ENCODE data around the gene HIVEP2. TPM values are rescaled to one million over a fixed set of nuclear protein-coding genes. Genes with fewer than 3 reads are reported as not detected.

Gene HIVEP2
- total and polyA plus RNA-seq, 9 donors: 8.4 to 58.9 (median 32.1) TPM

DNA sequence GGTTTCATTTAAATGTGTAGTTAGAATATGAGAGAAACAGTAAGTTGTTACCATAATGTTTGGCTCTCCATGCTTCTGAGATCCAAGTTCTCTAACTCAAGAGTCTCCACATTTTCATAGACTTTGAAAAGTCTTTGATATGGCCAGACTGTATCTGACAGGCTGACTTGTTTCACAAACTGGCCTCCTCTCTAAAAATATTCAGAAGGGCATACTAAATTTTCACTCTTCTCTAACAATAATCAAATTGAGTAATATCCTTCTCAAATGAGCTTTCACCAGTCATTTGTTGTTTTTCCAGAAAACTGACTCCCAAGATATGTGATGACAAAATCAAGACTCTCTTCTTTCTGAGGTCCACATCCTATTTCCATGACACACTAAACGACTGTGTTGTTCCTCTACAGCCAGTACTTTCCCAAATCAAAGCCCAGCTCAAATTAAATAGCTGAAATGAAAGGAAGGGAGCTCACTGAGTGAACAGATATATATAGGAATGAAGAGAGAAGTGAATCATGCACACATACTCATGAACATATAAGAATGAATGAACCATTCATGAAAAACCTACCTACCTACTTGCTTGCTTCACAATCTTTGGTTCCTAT lies 15.1 kb downstream of the HIVEP2 start:
- Histone ChIP-seq H3K9me3 (no peaks in the 10 kb centered on the region), H3K27ac (no peak overlapping the region), H3K4me3 (no peak overlapping the region), H3K36me3 (no peaks in the 10 kb centered on the region), H3K27me3 (no peaks in the 10 kb centered on the region), H3K4me1 (ENCODE audit: insufficient read depth) (peaks cover 1% of the 10 kb centered on the region)
- no peak for DNase-seq
- intact Hi-C loops (cut with DNase I): no loop called here
- WGBS, 3 donors: 87 to 92% (median 91%) methylated on average over 1 of the region's 1 CpG
- TF ChIP-seq EP300 (IDR thresholded peaks at IDR 0.05) (no peak), POLR2A (IDR thresholded peaks at IDR 0.05) (no peak)
- TF ChIP-seq, protein P1, sequence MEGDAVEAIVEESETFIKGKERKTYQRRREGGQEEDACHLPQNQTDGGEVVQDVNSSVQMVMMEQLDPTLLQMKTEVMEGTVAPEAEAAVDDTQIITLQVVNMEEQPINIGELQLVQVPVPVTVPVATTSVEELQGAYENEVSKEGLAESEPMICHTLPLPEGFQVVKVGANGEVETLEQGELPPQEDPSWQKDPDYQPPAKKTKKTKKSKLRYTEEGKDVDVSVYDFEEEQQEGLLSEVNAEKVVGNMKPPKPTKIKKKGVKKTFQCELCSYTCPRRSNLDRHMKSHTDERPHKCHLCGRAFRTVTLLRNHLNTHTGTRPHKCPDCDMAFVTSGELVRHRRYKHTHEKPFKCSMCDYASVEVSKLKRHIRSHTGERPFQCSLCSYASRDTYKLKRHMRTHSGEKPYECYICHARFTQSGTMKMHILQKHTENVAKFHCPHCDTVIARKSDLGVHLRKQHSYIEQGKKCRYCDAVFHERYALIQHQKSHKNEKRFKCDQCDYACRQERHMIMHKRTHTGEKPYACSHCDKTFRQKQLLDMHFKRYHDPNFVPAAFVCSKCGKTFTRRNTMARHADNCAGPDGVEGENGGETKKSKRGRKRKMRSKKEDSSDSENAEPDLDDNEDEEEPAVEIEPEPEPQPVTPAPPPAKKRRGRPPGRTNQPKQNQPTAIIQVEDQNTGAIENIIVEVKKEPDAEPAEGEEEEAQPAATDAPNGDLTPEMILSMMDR (IDR thresholded peaks at IDR 0.05): no peak

DNA sequence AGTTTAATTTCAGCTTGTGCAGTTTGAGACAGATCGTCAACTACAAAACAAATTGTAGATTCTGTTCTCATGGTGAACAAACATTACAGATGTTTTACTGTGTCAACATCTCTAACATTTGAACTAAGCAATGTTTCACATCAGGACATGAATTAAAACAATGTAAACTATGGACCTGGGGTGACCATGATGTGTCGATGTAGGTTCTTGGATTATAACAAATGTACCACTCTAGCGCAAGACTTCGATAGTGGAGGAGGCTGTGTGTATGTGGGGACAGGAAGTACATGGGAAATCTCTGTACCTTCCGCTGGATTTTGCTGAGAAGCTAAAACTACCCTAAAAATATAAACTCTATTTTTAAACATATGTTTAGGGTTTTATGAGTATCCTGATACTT lies 17.1 kb downstream of the HIVEP2 start:
- H3K27ac ChIP-seq: peak overlapping the region in 1 of 2 donors; percentile 90
- intact Hi-C loops (cut with DNase I): loop anchor here in 2 of 4 donors (2.0 kb wide), 2 partner anchors 17 to 19 kb away; partner anchors contain the start of gene HIVEP2 (in 1 of the 2)
- H3K9me3 ChIP-seq: no peaks in the 10 kb centered on the region
- no peak for TF ChIP-seq POLR2A (IDR thresholded peaks at IDR 0.05)
- no peak for TF ChIP-seq EP300 (IDR thresholded peaks at IDR 0.05)
- TF ChIP-seq, protein P1 (IDR thresholded peaks at IDR 0.05): no peak
- no peak overlapping the region for H3K4me3 ChIP-seq
- no peak for DNase-seq
- no peaks in the 10 kb centered on the region for H3K27me3 ChIP-seq
- no peaks in the 10 kb centered on the region for H3K36me3 ChIP-seq
- 69% methylated on average over 5 of the region's 5 CpGs for WGBS, 3 donors
- H3K4me1 ChIP-seq (ENCODE audit: insufficient read depth): peaks cover 1% of the 10 kb centered on the region

DNA sequence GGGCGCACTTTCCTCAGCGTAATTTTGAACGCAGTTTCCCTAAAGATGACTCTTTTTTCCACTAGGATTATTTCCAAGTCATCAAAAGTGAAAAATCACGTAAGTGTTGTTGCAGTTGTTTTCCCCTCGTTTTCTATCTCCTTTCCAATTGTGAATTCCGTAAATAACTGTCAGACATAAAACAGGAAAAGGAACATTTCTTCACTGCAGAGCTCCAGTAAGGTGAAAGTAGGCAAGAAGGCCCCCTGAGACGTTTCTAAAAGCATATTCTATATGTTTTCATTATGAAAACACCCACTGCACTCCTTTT lies 17.8 kb downstream of the HIVEP2 start:
- TF ChIP-seq EP300 (IDR thresholded peaks at IDR 0.05) (no peak), POLR2A (IDR thresholded peaks at IDR 0.05) (no peak)
- TF ChIP-seq, protein P1 (IDR thresholded peaks at IDR 0.05): no peak
- peak overlapping the region; percentile 90 to 97 for H3K27ac ChIP-seq
- peak overlapping the region; percentile 56 for H3K4me3 ChIP-seq
- no peaks in the 10 kb centered on the region for H3K36me3 ChIP-seq
- no peak for DNase-seq
- 0% methylated on average over 7 of the region's 7 CpGs for WGBS, 3 donors
- H3K27me3 ChIP-seq: no peaks in the 10 kb centered on the region
- H3K9me3 ChIP-seq: no peaks in the 10 kb centered on the region
- intact Hi-C loops (cut with DNase I): loop anchor here in 2 of 4 donors (2.0 kb wide), 2 partner anchors 18 to 20 kb away; partner anchors contain the start of gene HIVEP2 (in 1 of the 2)
- peaks cover 1% of the 10 kb centered on the region for H3K4me1 ChIP-seq (ENCODE audit: insufficient read depth)

DNA sequence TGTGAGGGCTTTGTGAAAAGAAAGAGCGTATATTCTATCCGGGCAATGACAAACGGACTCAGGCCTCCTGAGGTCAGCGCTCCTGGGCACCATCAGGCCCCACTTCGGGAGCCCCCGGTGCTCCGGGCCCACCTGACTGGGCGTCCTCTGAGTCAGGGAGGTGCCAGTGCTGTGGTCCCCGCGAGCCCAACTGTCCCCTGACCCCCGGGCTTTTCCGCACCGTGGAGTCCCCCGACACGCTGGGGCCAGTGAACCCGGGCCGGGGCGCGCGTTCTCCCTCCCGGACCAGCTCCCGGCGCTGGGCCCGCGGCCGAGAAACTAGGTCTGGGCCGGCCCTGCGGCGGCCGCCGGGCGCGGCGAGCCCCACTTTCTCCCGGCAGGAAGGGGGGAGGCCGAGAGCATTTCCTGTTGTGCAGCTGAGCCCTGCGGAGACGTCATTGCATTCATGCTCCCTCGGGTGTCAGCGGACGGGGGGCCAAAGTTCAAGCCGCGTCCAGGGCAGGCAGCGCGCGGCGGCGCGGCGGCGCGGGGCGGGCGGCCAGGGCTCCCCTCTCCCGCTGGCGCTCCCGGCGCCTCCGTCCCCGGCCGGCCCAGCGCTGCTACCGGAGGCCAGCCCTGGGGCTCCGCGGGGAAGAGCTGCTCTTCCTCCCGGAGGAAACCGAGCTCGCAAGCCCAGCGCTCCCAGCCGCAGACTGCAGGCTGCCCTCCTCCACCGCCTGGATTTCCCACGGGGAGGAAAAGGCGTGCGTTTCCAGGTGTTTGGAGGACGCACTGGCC lies 18.3 kb downstream of the HIVEP2 start:
- Histone ChIP-seq H3K36me3 (no peaks in the 10 kb centered on the region), H3K4me1 (ENCODE audit: insufficient read depth) (peaks cover 1% of the 10 kb centered on the region), H3K27me3 (no peaks in the 10 kb centered on the region), H3K4me3 (peak overlapping the region; percentile 56), H3K9me3 (no peaks in the 10 kb centered on the region), H3K27ac (peak overlapping the region; percentile 90 to 97)
- intact Hi-C loops (cut with DNase I): loop anchor here in 2 of 4 donors (2.0 kb wide), 2 partner anchors 18 to 20 kb away; partner anchors contain the start of gene HIVEP2 (in 1 of the 2)
- WGBS, 3 donors: 1 to 2% (median 1%) methylated on average over 43 to 75 of the region's 75 CpGs
- TF ChIP-seq POLR2A (IDR thresholded peaks at IDR 0.05): peak; percentile 64
- TF ChIP-seq, protein P1 (IDR thresholded peaks at IDR 0.05): no peak
- no peak for TF ChIP-seq EP300 (IDR thresholded peaks at IDR 0.05)
- peak; percentile 91 to 94 (median 93) for DNase-seq
